ENCODE results near the gene KCNG4.

DNA sequence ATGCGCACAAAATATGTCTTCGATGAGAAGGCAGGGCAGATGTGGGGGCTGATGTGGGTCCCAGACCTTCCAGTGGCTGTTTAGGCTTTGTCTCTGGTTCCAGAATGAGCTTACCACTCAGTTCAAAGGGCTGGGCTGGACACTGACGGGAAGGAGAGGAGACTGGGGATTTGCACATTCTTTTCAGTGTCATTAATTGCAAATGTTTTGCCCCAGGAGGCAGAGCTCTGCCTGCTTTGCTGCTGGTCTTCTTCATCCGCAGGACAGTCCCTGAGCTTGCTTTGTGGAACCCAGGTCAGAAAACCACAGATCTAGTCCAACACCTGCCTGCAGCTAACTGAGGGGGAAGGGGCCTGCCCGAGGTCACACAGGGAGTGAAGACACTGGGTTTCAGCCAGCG is 20.9 kb downstream of the KCNG4 start:
- TF ChIP-seq, protein P1, sequence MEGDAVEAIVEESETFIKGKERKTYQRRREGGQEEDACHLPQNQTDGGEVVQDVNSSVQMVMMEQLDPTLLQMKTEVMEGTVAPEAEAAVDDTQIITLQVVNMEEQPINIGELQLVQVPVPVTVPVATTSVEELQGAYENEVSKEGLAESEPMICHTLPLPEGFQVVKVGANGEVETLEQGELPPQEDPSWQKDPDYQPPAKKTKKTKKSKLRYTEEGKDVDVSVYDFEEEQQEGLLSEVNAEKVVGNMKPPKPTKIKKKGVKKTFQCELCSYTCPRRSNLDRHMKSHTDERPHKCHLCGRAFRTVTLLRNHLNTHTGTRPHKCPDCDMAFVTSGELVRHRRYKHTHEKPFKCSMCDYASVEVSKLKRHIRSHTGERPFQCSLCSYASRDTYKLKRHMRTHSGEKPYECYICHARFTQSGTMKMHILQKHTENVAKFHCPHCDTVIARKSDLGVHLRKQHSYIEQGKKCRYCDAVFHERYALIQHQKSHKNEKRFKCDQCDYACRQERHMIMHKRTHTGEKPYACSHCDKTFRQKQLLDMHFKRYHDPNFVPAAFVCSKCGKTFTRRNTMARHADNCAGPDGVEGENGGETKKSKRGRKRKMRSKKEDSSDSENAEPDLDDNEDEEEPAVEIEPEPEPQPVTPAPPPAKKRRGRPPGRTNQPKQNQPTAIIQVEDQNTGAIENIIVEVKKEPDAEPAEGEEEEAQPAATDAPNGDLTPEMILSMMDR (IDR thresholded peaks at IDR 0.05) = no peak
- TF ChIP-seq EZH2phosphoT487 (IDR thresholded peaks at IDR 0.05) = no peak

Measured in neural progenitor cell (in vitro differentiated cells).